Measurements from ENCODE around the gene NDUFB10.
A peak's percentile ranks its signal among the peaks of the same experiment; 100 is the strongest.
"Not testable (repeated sequence)": the region's sequence is repeated elsewhere in the genome, so short reads cannot be mapped to it uniquely, and the experiment has no call there.

NDUFB10 gene

DNA sequence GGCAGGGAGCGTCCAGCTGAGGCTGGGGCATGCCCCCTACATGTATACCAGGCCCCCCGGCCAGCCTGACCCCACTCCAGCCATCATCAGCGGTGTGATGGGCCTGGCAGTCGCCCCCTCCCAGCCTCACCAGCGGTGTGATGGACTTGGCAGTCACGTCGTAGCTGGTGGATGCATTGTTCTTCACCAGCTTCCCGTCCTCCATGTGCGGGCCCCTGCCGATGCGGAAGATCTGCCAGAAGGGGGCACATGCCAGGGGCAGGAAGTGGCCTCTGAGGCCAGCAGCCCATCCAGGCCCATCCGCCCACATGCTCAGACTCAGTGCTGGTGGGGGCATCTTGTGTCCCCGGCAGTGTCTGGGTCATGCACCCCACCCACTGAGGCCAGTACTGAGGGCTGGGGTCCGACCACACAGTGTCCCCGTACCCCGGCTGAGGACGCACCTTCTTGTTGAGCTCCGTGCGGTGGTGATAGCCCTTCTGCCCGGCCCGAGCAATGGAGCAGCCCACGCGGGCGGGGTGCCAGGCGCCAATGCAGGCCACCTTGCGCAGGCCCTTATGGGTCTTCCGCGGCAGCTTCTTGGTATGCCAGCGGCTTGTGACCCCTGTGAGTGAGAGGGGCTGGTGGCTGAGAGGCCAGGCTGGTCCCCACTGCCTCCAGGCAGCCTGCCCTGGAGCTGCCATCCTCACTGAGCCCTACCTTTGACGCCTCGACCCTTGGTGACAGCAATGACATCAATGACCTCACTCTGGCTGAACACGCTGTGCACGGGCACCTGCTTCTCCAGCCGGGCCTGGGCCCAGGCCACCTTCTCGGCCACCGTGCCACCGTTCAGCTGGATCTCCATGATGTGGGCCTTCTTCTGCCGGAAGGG is 12.6 kb upstream of the NDUFB10 start:
- DNase-seq (ENCODE audit: low read depth), result no peak

DNA sequence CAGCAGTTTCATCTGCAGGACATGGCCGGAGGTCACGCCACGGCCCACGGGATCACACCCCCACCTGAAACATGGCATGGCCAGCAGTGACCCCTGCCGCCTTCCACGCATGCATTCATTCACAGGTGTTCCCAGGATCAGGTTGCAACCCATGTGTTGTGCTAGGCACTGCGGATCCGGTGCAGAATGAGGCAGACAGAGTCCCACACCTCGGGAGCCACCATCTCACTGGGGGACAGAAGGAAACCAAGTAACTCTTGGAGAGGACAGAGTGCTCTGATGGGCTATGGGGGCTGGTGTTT is 12.0 kb upstream of the NDUFB10 start:
- no peak for DNase-seq (ENCODE audit: low read depth)

DNA sequence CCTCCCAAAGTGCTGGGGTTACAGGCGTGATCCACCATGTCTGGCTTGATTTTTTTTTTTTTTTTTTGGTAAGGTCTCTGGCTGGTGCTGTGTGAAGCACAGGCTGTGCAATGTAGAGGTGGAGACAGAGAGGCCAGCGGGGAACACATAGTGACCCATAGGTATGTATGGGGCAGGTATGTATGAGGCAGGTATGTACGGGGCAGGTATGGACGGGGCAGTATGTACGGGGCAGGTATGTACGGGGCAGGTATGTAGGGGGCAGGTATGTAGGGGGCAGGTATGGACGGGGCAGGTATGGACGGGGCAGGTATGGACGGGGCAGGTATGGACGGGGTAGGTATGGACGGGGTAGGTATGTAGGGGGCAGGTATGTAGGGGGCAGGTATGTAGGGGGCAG is 9.8 kb upstream of the NDUFB10 start:
- no peak for DNase-seq (ENCODE audit: low read depth)

- DNase-seq (ENCODE audit: low read depth), result no peak
Observed at GRCh38 chr16:1950047-1950446, 9.3 kb upstream of the NDUFB10 start.

- DNase-seq (ENCODE audit: low read depth), result no peak
Observed at GRCh38 chr16:1950559-1950958, 8.8 kb upstream of the NDUFB10 start.

DNA sequence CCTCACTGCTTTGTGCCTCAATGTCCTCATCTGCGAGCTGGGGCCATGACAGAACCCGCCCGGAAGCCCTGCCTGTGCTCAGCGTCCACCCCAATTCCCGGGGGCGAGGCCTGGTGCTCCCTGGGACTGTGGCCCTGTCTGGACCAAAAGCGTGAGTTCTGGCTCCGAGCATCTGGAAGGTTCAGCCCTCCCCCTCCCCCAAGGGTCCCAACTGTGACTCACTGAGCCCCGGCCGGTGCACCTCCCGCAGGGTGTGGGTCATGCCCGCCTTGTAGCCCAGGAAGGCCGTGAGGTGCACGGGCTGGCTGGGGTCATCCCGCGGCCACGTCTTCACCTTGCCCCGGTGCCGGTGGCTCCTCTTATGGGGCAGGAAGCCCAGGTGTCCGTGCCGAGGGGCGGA is 5.6 kb upstream of the NDUFB10 start:
- no peak for DNase-seq (ENCODE audit: low read depth)

DNA sequence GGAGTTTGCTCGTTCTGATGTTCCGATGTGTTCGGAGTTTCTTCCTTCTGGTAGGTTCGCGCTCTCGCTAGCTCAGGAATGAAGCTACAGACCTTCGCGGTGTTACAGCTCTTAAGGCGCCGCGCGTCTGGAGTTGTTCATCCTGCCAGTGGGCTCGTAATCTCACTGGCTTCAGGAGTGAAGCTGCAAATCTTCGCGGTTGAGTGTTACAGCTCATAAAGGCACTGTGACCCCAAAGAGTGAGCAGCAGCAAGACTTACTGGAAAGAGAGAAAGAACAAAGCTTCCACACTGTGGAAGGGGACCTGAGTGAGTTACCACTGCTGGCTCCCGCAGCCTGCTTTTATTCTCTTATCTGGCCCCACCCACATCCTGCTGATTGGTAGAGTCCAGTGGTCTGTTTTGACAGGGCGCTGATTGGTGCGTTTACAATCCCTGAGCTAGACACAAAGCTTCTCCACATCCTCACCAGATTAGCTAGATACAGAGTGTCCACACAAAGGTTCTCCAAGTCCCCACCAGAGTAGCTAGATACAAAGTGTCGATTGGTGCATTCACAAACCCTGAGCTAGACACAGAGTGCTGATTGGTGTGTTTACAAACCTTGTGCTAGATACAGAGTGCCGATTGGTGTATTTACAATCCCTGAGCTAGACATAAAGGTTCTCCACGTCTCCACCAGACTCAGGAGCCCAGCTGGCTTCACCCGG is 1.8 kb upstream of the NDUFB10 start:
- DNase-seq (ENCODE audit: low read depth), result not testable (repeated sequence)

GRCh38 chr16:1958143-1958491 is 1.2 kb upstream of the NDUFB10 start:
- DNase-seq (ENCODE audit: low read depth), result not testable (repeated sequence)

DNA sequence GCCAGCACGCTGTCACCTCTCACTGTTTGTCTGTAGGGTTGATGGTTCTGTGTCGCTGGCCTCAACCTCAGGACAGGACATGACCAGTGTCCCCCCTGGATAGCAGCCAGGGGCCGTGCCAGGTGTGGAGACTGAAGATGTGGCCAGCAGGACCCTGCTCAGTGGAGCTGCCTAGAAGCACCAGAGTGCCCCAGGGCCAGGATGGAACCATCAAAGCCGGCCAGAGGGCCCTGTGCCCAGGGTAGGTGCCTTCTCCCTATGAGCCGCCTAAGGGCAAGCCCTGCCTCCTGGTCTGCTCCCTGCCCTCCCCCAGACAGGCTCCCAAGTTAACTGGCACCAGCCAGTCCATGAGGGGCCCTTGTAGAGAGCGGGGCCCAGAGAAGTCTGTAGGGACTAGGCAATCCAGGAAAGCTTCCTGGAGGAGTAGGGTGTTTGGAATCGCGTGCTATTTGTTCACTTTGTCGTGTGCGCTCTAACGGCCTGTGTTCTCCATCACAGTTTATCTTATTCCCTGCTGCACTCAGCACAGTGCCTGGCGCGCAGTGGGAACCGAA is 546 bp upstream of the NDUFB10 start:
- DNase-seq (ENCODE audit: low read depth), result no peak

- DNase-seq (ENCODE audit: low read depth), result no peak
Observed at GRCh38 chr16:1960665-1961630, 1.6 kb downstream of the NDUFB10 start.

DNA sequence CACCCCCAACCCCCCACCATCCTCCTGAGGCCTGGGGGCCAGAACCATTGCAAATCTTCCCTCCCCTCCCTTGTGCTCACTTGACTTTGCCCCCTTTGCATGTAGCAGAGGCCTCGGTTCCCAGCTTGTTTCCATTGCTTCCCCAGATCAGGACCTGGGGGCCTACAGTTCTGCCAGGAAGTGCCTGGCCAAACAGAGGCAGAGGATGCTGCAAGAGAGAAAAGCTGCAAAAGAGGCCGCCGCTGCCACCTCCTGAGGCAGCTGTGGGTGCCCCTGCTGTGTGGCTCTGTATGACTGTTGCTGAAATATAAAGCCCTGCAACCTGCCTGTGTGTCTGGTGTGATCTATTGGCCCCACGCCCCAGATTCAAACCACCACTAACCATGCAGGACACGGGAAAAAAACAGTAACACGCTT is 2.3 kb downstream of the NDUFB10 start:
- DNase-seq (ENCODE audit: low read depth), result no peak

DNA sequence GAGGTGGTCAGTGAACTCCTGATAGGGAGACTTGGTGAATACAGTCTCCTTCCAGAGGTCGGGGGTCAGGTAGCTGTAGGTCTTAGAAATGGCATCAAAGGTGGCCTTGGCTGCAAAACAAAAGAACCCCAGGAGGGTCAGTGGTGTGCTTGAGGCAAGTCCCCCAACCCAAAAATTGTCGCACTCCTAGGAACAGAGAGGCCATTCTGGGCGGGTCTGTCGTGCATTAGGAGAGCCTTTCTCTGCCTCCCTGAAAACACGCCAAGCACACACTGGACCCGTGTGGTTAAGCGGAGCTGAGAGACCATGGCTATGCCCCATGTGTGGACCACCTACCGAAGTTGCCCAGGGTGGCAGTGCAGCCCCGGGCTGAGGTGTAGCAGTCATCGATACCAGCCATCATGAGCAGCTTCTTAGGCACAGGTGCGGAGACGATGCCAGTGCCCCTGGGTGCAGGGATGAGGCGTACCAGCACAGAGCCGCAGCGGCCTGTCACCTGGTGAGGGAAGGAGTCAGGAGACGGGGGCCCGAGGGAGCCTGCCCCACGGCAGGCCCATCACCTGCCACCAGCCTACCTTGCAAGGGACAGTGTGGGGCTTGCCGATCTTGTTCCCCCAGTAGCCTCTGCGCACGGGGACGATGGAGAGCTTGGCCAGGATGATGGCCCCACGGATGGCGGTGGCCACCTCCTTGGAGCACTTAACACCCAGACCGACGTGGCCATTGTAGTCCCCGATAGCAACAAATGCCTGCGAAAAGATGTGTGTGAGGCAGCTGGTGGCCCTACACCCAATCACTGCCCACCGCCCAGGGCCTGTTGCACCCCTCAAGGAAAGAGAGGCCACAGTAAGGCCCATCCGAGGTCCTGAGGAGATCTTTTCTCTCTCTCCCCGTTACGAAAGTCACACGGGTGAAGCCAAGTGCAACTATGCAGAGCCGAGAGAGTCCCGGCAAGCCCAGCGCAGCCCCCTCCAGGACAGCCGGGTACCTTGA is 3.1 kb downstream of the NDUFB10 start:
- not testable (repeated sequence) for DNase-seq (ENCODE audit: low read depth)

GRCh38 chr16:1963806-1964505 is 4.6 kb downstream of the NDUFB10 start:
- DNase-seq (ENCODE audit: low read depth), result no peak

- DNase-seq (ENCODE audit: low read depth), result peak; percentile 96
Observed at GRCh38 chr16:1964506-1965395, 5.4 kb downstream of the NDUFB10 start, which contains the start of gene RPS2. TSS of gene RPS2 (minus strand) at chr16:1964826. CDS start at chr16:1964625, 201 bp downstream.

DNA sequence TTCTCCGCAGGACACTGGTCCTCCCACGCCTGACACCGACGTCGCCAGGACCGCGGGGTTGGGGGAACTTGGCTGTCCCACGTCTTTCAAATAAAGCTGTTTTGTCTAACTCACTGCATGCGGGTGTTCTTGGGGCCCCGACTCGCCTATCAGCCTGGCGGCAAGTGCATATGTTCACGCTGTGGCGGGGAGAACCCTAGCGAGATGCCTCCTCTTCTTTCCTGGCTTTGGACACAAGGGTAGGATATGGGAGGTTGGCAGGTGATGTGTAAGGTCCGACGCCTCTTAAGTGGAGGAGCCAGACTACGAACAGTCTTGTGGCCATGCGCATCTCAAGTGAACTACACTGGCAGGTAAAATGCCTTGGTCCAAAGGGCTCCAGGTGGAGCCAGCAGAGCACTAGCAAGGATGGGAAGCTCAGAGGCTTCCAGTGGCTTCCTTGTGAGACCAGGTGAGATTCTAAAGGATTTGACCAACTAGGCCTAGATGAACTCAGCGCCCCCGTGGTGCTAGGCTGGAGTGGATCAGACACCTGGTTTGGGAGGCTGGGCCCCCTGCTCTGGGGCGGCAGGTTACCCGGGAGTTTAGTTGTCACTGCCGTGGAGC is 6.2 kb downstream of the NDUFB10 start:
- DNase-seq (ENCODE audit: low read depth), result no peak

DNA sequence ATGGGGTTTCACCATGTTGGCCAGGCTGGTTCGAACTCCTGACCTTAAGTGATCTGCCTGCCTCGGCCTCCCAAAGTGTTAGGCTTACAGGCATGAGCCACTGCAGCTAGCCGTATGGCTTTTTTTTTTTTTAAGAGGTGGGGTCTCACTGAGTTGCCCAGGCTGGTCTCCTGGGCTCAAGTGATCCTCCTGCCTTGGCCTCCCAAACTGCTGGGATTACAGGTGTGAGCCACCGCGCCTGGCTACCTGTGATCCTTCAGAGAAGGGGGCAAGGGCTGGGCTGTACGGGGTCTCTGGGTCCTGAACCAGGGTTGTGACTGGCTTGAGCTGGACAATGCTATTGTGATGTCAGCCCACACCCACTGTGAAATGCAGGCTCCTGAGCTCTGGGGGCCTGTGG is 7.1 kb downstream of the NDUFB10 start, which contains the start of gene RNF151:
Gene RNF151, plus strand, starts transcription at position 397 of the 400 bp plus-strand sequence. CDS start 26 bp downstream, outside the sequence.
- DNase-seq (ENCODE audit: low read depth), result no peak

DNA sequence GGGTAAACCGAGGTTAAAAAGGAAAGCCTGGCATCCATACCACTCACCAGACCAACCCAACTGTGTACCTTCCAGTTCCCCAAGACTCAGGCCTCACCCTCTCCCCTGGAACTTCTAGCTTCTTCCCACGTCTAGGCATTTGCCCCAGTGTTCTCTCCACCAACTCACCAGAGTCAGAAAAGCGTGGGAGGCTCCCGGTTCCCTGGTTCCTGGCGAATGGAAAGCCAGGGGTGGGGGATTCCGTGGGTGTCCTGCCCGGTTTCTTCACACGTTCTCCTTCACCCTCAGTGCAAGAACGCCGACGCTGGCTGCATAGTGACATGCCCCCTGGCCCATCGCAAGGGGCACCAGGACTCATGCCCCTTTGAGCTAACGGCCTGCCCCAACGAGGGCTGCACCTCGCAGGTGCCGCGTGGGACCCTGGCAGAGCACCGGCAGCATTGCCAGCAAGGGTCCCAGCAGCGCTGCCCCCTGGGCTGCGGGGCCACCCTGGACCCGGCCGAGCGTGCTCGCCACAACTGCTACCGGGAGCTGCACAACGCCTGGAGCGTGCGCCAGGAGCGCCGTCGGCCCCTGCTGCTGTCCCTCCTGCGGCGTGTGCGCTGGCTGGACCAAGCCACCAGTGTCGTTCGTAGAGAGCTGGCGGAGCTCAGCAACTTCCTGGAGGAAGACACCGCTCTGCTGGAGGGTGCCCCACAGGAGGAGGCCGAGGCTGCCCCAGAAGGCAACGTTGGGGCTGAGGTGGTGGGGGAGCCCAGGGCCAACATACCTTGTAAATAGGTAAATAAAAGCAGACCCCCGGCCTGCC is 9.0 kb downstream of the NDUFB10 start:
- DNase-seq (ENCODE audit: low read depth), result no peak

Data from stimulated activated CD8-positive, alpha-beta memory T cell treated with anti-CD3 and anti-CD28 coated beads, Interleukin-12 subunit alpha, Interleukin-12 subunit beta, amount 100 ng/mL, for 4 hours (primary cell).